Stimulated activated effector memory CD8-positive, alpha-beta T cell treated with anti-CD3 and anti-CD28 coated beads, Interleukin-12 subunit alpha, Interleukin-12 subunit beta, amount 100 ng/mL, for 72 hours (primary cell): Measurements from ENCODE around the gene CTDSPL2.
"Not testable (repeated sequence)": the region's sequence is repeated elsewhere in the genome, so short reads cannot be mapped to it uniquely, and the experiment has no call there.

Experiments
- ATAC-seq: fragments of 150-1000 bp; cut with Tn5 transposase; 2 replicates; pipeline ENCODE4 v1.10.0; 2021
- DNase-seq, 2 donors: peaks; one replicate each; pipeline ENCODE4 v3.0.0; 2021 to 2022; ENCODE audit warnings: low spot score in 2 of 2
- H3K27ac Mint-ChIP-seq: one replicate; pipeline ENCODE4 v1.8.0; 2022; ENCODE audit warnings: mild to moderate bottlenecking, mixed read lengths
- H3K36me3 Mint-ChIP-seq: one replicate; pipeline ENCODE4 v1.8.0; 2022; ENCODE audit warnings: mild to moderate bottlenecking, mixed read lengths
- H3K4me1 Mint-ChIP-seq: one replicate; pipeline ENCODE4 v1.8.0; 2022; ENCODE audit warnings: mixed read lengths
- H3K4me3 Mint-ChIP-seq: one replicate; pipeline ENCODE4 v1.8.0; 2022; ENCODE audit warnings: mild to moderate bottlenecking, mixed read lengths
- H3K9me3 Mint-ChIP-seq: one replicate; pipeline ENCODE4 v1.8.0; 2022; ENCODE audit warnings: mixed read lengths

CTDSPL2 gene

GRCh38 chr15:44544745-44545144 is 117.3 kb downstream of the CTDSPL2 start:
- not testable (repeated sequence) for ATAC-seq, DNase-seq, H3K9me3 Mint-ChIP-seq, H3K27ac Mint-ChIP-seq
- Mint-ChIP-seq H3K4me1 (peaks cover 38% of the 10 kb centered on the region), H3K36me3 (peaks cover 89% of the 10 kb centered on the region), H3K4me3 (peak overlapping the region; percentile 25)

DNA sequence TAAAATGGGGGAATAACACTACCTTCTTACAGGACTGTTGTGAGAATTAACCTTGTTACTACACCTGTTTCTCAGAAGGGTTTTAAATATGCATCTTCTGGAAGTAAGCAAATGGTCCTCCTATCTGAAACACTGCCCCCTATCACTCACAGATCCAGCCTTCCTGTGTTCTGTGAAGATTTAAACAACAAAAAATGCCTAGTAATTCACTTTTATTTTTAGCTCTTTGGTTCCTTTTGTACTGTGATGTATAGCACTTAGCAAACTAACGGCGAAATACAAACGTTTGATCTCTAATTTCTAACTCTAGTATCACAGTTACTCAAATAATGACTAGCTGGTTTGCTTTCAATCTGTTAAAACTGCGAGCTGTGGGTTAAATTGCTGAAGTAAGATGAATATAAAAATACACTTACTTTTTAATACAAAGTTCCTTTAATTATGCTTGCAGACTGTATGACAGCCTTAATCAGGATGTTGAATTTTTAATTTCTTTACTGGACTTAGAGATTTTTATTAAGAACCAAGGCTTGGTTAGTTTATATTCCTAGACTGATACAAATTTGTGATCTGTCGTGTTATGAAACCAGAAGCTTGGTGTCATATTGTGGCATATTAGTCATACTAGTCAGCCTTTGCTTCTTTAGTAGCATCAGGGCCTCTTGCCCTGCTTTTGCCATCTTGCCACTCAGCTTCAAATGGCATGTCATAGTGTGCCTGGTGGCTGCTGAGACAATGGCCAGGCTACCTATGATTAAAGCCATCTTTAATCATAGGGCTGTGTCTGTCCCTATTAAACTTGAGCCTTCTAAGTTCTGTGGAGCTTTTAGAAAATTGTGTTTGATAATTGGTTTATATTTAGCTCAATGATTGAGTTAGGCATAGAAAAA is 118.7 kb downstream of the CTDSPL2 start:
- H3K9me3 Mint-ChIP-seq: no peaks in the 10 kb centered on the region
- ATAC-seq: peak; percentile 98

GRCh38 chr15:44549152-44549551 is 121.7 kb downstream of the CTDSPL2 start:
- H3K4me1 Mint-ChIP-seq, ATAC-seq, H3K9me3 Mint-ChIP-seq, DNase-seq, H3K27ac Mint-ChIP-seq, H3K4me3 Mint-ChIP-seq: not testable (repeated sequence)
- peaks cover 89% of the 10 kb centered on the region for H3K36me3 Mint-ChIP-seq

More for the DNA sequence above, 118.7 kb downstream of the CTDSPL2 start:
- DNase-seq: peak; percentile 12 to 70
- peak overlapping the region; percentile 46 for H3K4me3 Mint-ChIP-seq
- H3K36me3 Mint-ChIP-seq: peaks cover 89% of the 10 kb centered on the region
- H3K4me1 Mint-ChIP-seq: peaks cover 28% of the 10 kb centered on the region
- peak overlapping the region; percentile 79 for H3K27ac Mint-ChIP-seq

GRCh38 chr15:44550256-44550655 is 122.8 kb downstream of the CTDSPL2 start:
- no peaks in the 10 kb centered on the region for H3K4me1 Mint-ChIP-seq
- no peak overlapping the region for H3K4me3 Mint-ChIP-seq
- no peak for ATAC-seq
- H3K27ac Mint-ChIP-seq: peak overlapping the region; percentile 14
- no peaks in the 10 kb centered on the region for H3K9me3 Mint-ChIP-seq
- no peak for DNase-seq
- H3K36me3 Mint-ChIP-seq: peaks cover 91% of the 10 kb centered on the region

GRCh38 chr15:44550734-44551133 is 123.3 kb downstream of the CTDSPL2 start:
- no peak for DNase-seq
- Mint-ChIP-seq H3K4me3 (no peak overlapping the region), H3K9me3 (no peaks in the 10 kb centered on the region), H3K27ac (peak overlapping the region; percentile 14), H3K4me1 (no peaks in the 10 kb centered on the region), H3K36me3 (peaks cover 96% of the 10 kb centered on the region)
- ATAC-seq: no peak

GRCh38 chr15:44554934-44555723 is 127.7 kb downstream of the CTDSPL2 start:
- no peak overlapping the region for H3K4me3 Mint-ChIP-seq
- no peak for ATAC-seq

GRCh38 chr15:44560926-44561325 is 133.5 kb downstream of the CTDSPL2 start:
- not testable (repeated sequence) for DNase-seq, ATAC-seq, H3K4me3 Mint-ChIP-seq, H3K9me3 Mint-ChIP-seq
- Mint-ChIP-seq H3K4me1 (peaks cover 12% of the 10 kb centered on the region), H3K36me3 (peaks cover 100% of the 10 kb centered on the region), H3K27ac (peak overlapping the region; percentile 81)

More at GRCh38 chr15:44554934-44555723, 127.7 kb downstream of the CTDSPL2 start:
- Mint-ChIP-seq H3K27ac (peak overlapping the region; percentile 52), H3K36me3 (peaks cover 100% of the 10 kb centered on the region), H3K9me3 (no peaks in the 10 kb centered on the region), H3K4me1 (peaks cover 8% of the 10 kb centered on the region)
- DNase-seq: no peak

GRCh38 chr15:44565387-44566154 is 138.1 kb downstream of the CTDSPL2 start:
- ATAC-seq (no peak), DNase-seq (no peak)
- no peak overlapping the region for H3K4me3 Mint-ChIP-seq
- H3K4me1 Mint-ChIP-seq: peaks cover 4% of the 10 kb centered on the region
- no peaks in the 10 kb centered on the region for H3K9me3 Mint-ChIP-seq
- H3K36me3 Mint-ChIP-seq: peaks cover 100% of the 10 kb centered on the region
- H3K27ac Mint-ChIP-seq: peak overlapping the region; percentile 45

DNA sequence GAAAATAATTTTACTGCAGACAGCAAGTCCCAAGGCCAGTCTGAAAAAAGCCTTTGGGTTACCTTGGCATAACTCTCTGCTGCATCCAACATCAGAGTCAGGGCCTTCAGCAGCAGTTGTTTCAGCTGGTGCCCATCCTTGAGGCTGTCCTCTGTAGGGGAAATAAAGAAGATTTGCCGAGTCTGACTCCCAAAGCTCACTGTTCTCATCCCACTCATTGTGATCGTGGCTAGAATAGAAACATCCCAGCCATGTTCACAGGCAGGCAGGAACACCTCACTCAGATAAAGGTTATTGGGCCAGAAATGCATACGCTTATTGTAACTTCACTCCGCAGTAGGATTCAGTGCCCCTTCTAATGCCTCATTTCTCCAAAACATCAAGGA is 138.7 kb downstream of the CTDSPL2 start:
- peaks cover 100% of the 10 kb centered on the region for H3K36me3 Mint-ChIP-seq
- DNase-seq (no peak), ATAC-seq (no peak)
- H3K27ac Mint-ChIP-seq: peak overlapping the region; percentile 45
- no peak overlapping the region for H3K4me3 Mint-ChIP-seq
- H3K9me3 Mint-ChIP-seq: no peaks in the 10 kb centered on the region
- no peaks in the 10 kb centered on the region for H3K4me1 Mint-ChIP-seq

- Mint-ChIP-seq H3K36me3 (peaks cover 100% of the 10 kb centered on the region), H3K4me1 (no peaks in the 10 kb centered on the region), H3K4me3 (no peak overlapping the region), H3K9me3 (no peaks in the 10 kb centered on the region), H3K27ac (peak overlapping the region; percentile 37)
- no peak for ATAC-seq
- no peak for DNase-seq
These were observed 140.9 kb downstream of the CTDSPL2 start for GRCh38 chr15:44568338-44568737.

GRCh38 chr15:44569316-44569715 is 141.9 kb downstream of the CTDSPL2 start:
- no peaks in the 10 kb centered on the region for H3K9me3 Mint-ChIP-seq
- no peaks in the 10 kb centered on the region for H3K4me1 Mint-ChIP-seq
- peaks cover 100% of the 10 kb centered on the region for H3K36me3 Mint-ChIP-seq
- H3K27ac Mint-ChIP-seq: peak overlapping the region; percentile 37
- DNase-seq: no peak
- H3K4me3 Mint-ChIP-seq: no peak overlapping the region
- ATAC-seq: no peak

DNA sequence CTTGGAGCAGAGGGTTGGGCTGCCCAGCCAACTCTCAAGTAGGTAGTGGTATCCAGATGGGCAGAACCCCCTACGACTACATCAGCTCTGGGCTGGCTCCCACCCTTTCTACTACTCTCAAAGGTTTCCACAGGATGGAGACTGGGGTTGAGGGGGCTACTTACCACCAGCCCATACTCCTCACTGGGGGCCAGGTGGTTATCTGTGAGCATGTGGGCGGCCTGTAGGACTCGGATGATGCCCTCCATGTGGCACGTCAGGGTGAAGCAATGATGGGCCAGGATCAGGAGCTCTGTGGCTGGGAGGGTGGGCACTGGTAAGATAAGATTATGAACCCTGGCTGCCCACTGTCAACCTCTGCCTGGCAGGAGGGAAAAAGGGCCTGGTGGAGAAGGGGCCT is 142.9 kb downstream of the CTDSPL2 start:
- DNase-seq (no peak), ATAC-seq (no peak)
- H3K9me3 Mint-ChIP-seq: no peaks in the 10 kb centered on the region
- peak overlapping the region; percentile 64 for H3K27ac Mint-ChIP-seq
- no peak overlapping the region for H3K4me3 Mint-ChIP-seq
- no peaks in the 10 kb centered on the region for H3K4me1 Mint-ChIP-seq
- H3K36me3 Mint-ChIP-seq: peaks cover 99% of the 10 kb centered on the region

DNA sequence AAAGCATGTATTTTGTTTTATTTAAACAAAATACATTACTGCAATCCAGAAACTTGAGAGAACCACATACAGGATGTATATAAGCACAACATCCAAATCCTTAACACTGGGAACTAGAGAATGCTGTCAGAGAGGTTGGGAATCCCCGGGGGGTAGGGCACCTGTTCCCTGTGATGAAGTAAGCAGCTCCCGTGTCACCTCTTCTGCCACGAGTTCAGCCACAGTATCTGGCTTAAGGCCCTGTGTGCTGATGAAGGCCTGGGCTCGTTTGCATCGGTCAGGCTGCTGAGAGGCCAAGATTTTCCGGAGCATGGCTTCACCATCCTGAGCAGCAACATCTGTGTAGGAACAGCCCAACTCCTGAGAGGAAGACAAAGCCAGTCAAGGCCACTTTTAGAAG is 146.0 kb downstream of the CTDSPL2 start:
- Mint-ChIP-seq H3K4me1 (no peaks in the 10 kb centered on the region), H3K36me3 (peaks cover 92% of the 10 kb centered on the region), H3K9me3 (no peaks in the 10 kb centered on the region), H3K4me3 (no peak overlapping the region), H3K27ac (peak overlapping the region; percentile 40)
- ATAC-seq: no peak
- DNase-seq: no peak

GRCh38 chr15:44574734-44575133 is 147.3 kb downstream of the CTDSPL2 start:
- Mint-ChIP-seq H3K4me1 (no peaks in the 10 kb centered on the region), H3K9me3 (no peaks in the 10 kb centered on the region), H3K4me3 (no peak overlapping the region), H3K27ac (peak overlapping the region; percentile 40), H3K36me3 (peaks cover 92% of the 10 kb centered on the region)
- DNase-seq (no peak), ATAC-seq (no peak)
